SK-N-SH (cell line): Measurements from ENCODE around the gene CACNA2D1. TPM values are rescaled to one million over a fixed set of nuclear protein-coding genes. Genes with fewer than 3 reads are reported as not detected.

Source experiments
- CTCF ChIA-PET: fragments of 300-600, 350-600 bp; formaldehyde crosslinking; extraction: SDS; loops from one replicate; lab custom pipeline; 2021; lab: Yijun Ruan, JAX
- POLR2A ChIA-PET: fragments of 350-600 bp; sonication (Branson Sonifier 250); formaldehyde crosslinking; extraction: SDS; loops from one replicate; lab custom pipeline; 2020; ENCODE audit warnings: antibody characterized with exemption, inconsistent platforms; lab: Yijun Ruan, JAX
- DNase-seq: peaks from one replicate; pipeline ENCODE4 v3.0.0; 2012
- H2AFZ ChIP-seq: fragments of 200-600 bp; sonication (generic); 2 replicates; pipeline ENCODE4 v1.8.1; 2016; ENCODE audit warnings: antibody characterized with exemption, mild to moderate bottlenecking, low read depth
- H3F3A ChIP-seq: fragments of 200-600 bp; sonication (generic); replicated peaks from 2 replicates; pipeline ENCODE3; 2016; ENCODE audit warnings: antibody characterized with exemption, mild to moderate bottlenecking; ENCODE audit not compliant: insufficient read depth
- H3K27ac ChIP-seq, 2 experiments: fragments of 200-500 bp in 1 of 2; fragments of 200-600 bp in 1 of 2; sonication (Bioruptor generic) in 1 of 2; sonication (generic), shearing (Covaris generic) in 1 of 2; 2 replicates each; pipeline versions ENCODE4 v1.5.1 to v1.6.1; 2014 to 2016; ENCODE audit warnings: low read depth in 2 of 2, inconsistent platforms in 1 of 2, low read length in 1 of 2, mild to moderate bottlenecking in 1 of 2, mixed read lengths in 1 of 2
- H3K27me3 ChIP-seq: fragments of 200-600 bp; sonication (generic), shearing (Covaris generic); 2 replicates; pipeline ENCODE4 v1.6.1; 2016; ENCODE audit warnings: mixed run types; ENCODE audit not compliant: insufficient read depth
- H3K36me3 ChIP-seq, 2 experiments: fragments of 200-500 bp in 1 of 2; fragments of 200-600 bp in 1 of 2; sonication (Bioruptor generic) in 1 of 2; sonication (generic) in 1 of 2; replicated peaks in 1 of 2; 2 replicates each; pipeline versions ENCODE3 to v1.5.1; 2014 to 2016; ENCODE audit warnings: low read length in 1 of 2, mild to moderate bottlenecking in 1 of 2; ENCODE audit not compliant: insufficient read depth in 2 of 2, control insufficient read depth in 1 of 2
- H3K4me1 ChIP-seq, 2 experiments: fragments of 200-500 bp in 1 of 2; fragments of 200-600 bp in 1 of 2; sonication (Bioruptor generic) in 1 of 2; sonication (generic), shearing (Covaris generic) in 1 of 2; 2 replicates each; pipeline versions ENCODE4 v1.5.1 to v1.6.1; 2014 to 2016; ENCODE audit warnings: low read depth in 1 of 2, low read length in 1 of 2, mixed run types in 1 of 2; ENCODE audit not compliant: insufficient read depth in 2 of 2, control insufficient read depth in 1 of 2
- H3K4me2 ChIP-seq: fragments of 200-600 bp; sonication (generic), shearing (Covaris generic); 2 replicates; pipeline ENCODE4 v1.6.1; 2017; ENCODE audit warnings: mixed run types
- H3K4me3 ChIP-seq, 2 experiments: fragments of 200-500 bp in 1 of 2; fragments of 200-600 bp in 1 of 2; sonication (Bioruptor generic) in 1 of 2; sonication (generic), shearing (Covaris generic) in 1 of 2; 2 replicates each; pipeline versions ENCODE4 v1.5.1 to v1.8.1; 2014 to 2016; ENCODE audit warnings: low read depth in 2 of 2, inconsistent platforms in 1 of 2, low read length in 1 of 2, mild to moderate bottlenecking in 1 of 2, mixed read lengths in 1 of 2, moderate library complexity in 1 of 2
- H3K79me2 ChIP-seq: fragments of 200-600 bp; sonication (generic); 2 replicates; pipeline ENCODE4 v1.8.1; 2017; ENCODE audit warnings: mild to moderate bottlenecking; ENCODE audit not compliant: insufficient read depth
- H3K9ac ChIP-seq: fragments of 200-600 bp; sonication (generic); 2 replicates; pipeline ENCODE4 v1.6.1; 2017; ENCODE audit warnings: mixed run types
- H3K9me2 ChIP-seq: fragments of 200-600 bp; sonication (generic); 2 replicates; pipeline ENCODE4 v1.6.1; 2017; ENCODE audit warnings: mixed run types
- H3K9me3 ChIP-seq: fragments of 200-600 bp; sonication (generic); 2 replicates; pipeline ENCODE4 v1.6.1; 2017; ENCODE audit warnings: mixed run types, mild to moderate bottlenecking, moderate library complexity
- H4K20me1 ChIP-seq: fragments of 200-600 bp; sonication (generic); 2 replicates; pipeline ENCODE4 v1.6.1; 2017; ENCODE audit warnings: mild to moderate bottlenecking, mixed run types; ENCODE audit not compliant: insufficient read depth
- EP300 ChIP-seq, 2 experiments: IDR thresholded peaks; 2 replicates each; pipeline versions ENCODE4 v1.4.0 to v1.6.1; 2012; ENCODE audit warnings: borderline replicate concordance in 1 of 2, low read depth in 1 of 2, low read length in 1 of 2
- EZH2phosphoT487 ChIP-seq: fragments of 200-600 bp; sonication (generic); IDR thresholded peaks from 2 replicates; pipeline ENCODE4 v1.6.1; 2017; ENCODE audit warnings: low read depth, mixed run types, mild to moderate bottlenecking, antibody characterized with exemption, moderate library complexity, borderline replicate concordance
- FOXJ3 ChIP-seq: sonication (generic); formaldehyde crosslinking; IDR thresholded peaks from 2 replicates; pipeline ENCODE4 v1.5.1; 2020; ENCODE audit warnings: mild to moderate bottlenecking, missing genetic modification reagents
- FOXM1 ChIP-seq: IDR thresholded peaks from 2 replicates; pipeline ENCODE4 v1.4.0; 2012; ENCODE audit warnings: low read depth, mild to moderate bottlenecking
- GABPA ChIP-seq: IDR thresholded peaks from 2 replicates; pipeline ENCODE4 v1.4.0; 2012; ENCODE audit warnings: low read depth, mild to moderate bottlenecking
- GATA2 ChIP-seq: sonication (generic); formaldehyde crosslinking; IDR thresholded peaks from 2 replicates; pipeline ENCODE4 v1.5.0; 2020; ENCODE audit warnings: mild to moderate bottlenecking, missing genetic modification reagents
- MAX ChIP-seq: IDR thresholded peaks from 2 replicates; pipeline ENCODE4 v1.4.0; 2012; ENCODE audit warnings: low read depth
- MEF2A ChIP-seq: IDR thresholded peaks from 2 replicates; pipeline ENCODE4 v1.4.0; 2012; ENCODE audit warnings: low read depth, borderline replicate concordance
- PBX3 ChIP-seq: IDR thresholded peaks from 2 replicates; pipeline ENCODE4; 2012
- POLR2AphosphoS5 ChIP-seq: IDR thresholded peaks from 2 replicates; pipeline ENCODE4 v1.6.1; 2012; ENCODE audit warnings: low read depth, low read length
- RCOR1 ChIP-seq: fragments of 150-350 bp; IDR thresholded peaks from 2 replicates; pipeline ENCODE4 v1.6.1; 2017; ENCODE audit warnings: antibody characterized with exemption, low read length
- RXRA ChIP-seq: IDR thresholded peaks from 2 replicates; pipeline ENCODE4 v1.4.0; 2012; ENCODE audit warnings: low read depth, mild to moderate bottlenecking, borderline replicate concordance
- TCF12 ChIP-seq: IDR thresholded peaks from 2 replicates; pipeline ENCODE4 v1.4.0; 2012
- TEAD4 ChIP-seq: IDR thresholded peaks from 2 replicates; pipeline ENCODE4 v1.4.0; 2012; ENCODE audit warnings: mild to moderate bottlenecking, borderline replicate concordance; ENCODE audit not compliant: insufficient read depth
- USF1 ChIP-seq: IDR thresholded peaks from 2 replicates; pipeline ENCODE4 v1.4.0; 2012; ENCODE audit warnings: low read depth, borderline replicate concordance
- USF2 ChIP-seq: fragments of 150-350 bp; IDR thresholded peaks from 2 replicates; pipeline ENCODE4 v1.6.1; 2017; ENCODE audit warnings: antibody characterized with exemption, low read length, low read depth, borderline replicate concordance
- YY1 ChIP-seq: IDR thresholded peaks from 2 replicates; pipeline ENCODE4 v1.4.0; 2012; ENCODE audit warnings: low read depth, mild to moderate bottlenecking
- WGBS: methylation state at CpG from one replicate; pipeline ENCODE4 v1.1.6; 2017; ENCODE audit warnings: low lambda C conversion rate; 5-methylcytosine and 5-hydroxymethylcytosine counted together
- polyA plus RNA-seq, 3 experiments: library from polyadenylated mRNA; depleted of rRNA; stranded (reverse); fragments of >200 nt; gene quantifications; 2 replicates each; pipeline ENCODE4 v1.2.3, GENCODE V29; 2012

The CACNA2D1 gene
- polyA plus RNA-seq, 1 of the 3 experiments (the other 2 are of a cell fraction): 3.4 TPM

- TF ChIP-seq USF1: no peak
Observed at GRCh38 chr7:82263920-82264782, 179.4 kb downstream of the CACNA2D1 start (continued).

GRCh38 chr7:82258181-82258580, 185.4 kb downstream of the CACNA2D1 start:
- ChIA-PET CTCF (interaction anchor here (0.6 to 1.6 kb wide), 8 partner anchors 10 to 482 kb away, joined by 3 to 6 read pairs (median 3); no protein-coding TSS in a partner anchor), POLR2A (no interaction called here)
- Histone ChIP-seq H3K36me3 (no peaks in the 10 kb centered on the region), H2AFZ (no peak overlapping the region), H3K4me2 (no peak overlapping the region), H3F3A (no peaks in the 10 kb centered on the region), H3K9me3 (no peaks in the 10 kb centered on the region), H3K79me2 (no peaks in the 10 kb centered on the region), H4K20me1 (no peaks in the 10 kb centered on the region), H3K9me2 (no peaks in the 10 kb centered on the region), H3K4me1 (peaks cover 9 to 16% of the 10 kb centered on the region in 2 experiments; a peak in 3 of 4 replicates), H3K27ac (peak overlapping the region in 1 of 2 experiments; percentile 63; a peak in 2 of 4 replicates), H3K27me3 (no peaks in the 10 kb centered on the region), H3K4me3 (no peak overlapping the region), H3K9ac (no peak overlapping the region)
- TF ChIP-seq PBX3 (no peak), RXRA (no peak), GATA2 (CRISPR knock-in tag) (no peak), USF2 (no peak), TEAD4 (no peak), TCF12 (no peak)
- no peak for DNase-seq
- WGBS: 89% methylated on average over 2 of the region's 2 CpGs

- DNase-seq: no peak
- Histone ChIP-seq H3K4me1 (peaks cover 9 to 11% of the 10 kb centered on the region in 2 experiments; a peak in 3 of 4 replicates), H3K9me2 (no peaks in the 10 kb centered on the region), H3F3A (no peaks in the 10 kb centered on the region), H3K4me3 (no peak overlapping the region), H3K27ac (peak overlapping the region in 1 of 2 experiments; percentile 63; a peak in 2 of 4 replicates), H3K4me2 (no peak overlapping the region), H3K9ac (no peak overlapping the region), H3K36me3 (no peaks in the 10 kb centered on the region), H4K20me1 (no peaks in the 10 kb centered on the region), H2AFZ (no peak overlapping the region), H3K79me2 (no peaks in the 10 kb centered on the region), H3K27me3 (no peaks in the 10 kb centered on the region), H3K9me3 (no peaks in the 10 kb centered on the region)
- ChIA-PET POLR2A (no interaction called here), CTCF (interaction anchor here (0.6 to 1.6 kb wide), 8 partner anchors 10 to 942 kb away, joined by 3 to 6 read pairs (median 4); no protein-coding TSS in a partner anchor)
- WGBS: 80% methylated on average over 2 of the region's 2 CpGs
- TF ChIP-seq GABPA (no peak), MAX (no peak), RCOR1 (no peak), POLR2AphosphoS5 (no peak), PBX3 (no peak), EP300 (IDR thresholded peaks at IDR 0.05; ENCODE audit: borderline replicate concordance in 1 of 2, low read depth in 1 of 2, low read length in 1 of 2) (no peak; a peak in 1 of 4 replicates), YY1 (no peak), FOXJ3 (no peak), MEF2A (no peak), FOXM1 (no peak), TCF12 (no peak), EZH2phosphoT487 (no peak), TEAD4 (no peak)
Observed at GRCh38 chr7:82257118-82257695, 186.4 kb downstream of the CACNA2D1 start.
